K562 (cell line): ENCODE measurements around the gene PTPN14. TPM values are rescaled to one million over a fixed set of nuclear protein-coding genes. Genes with fewer than 3 reads are reported as not detected.

Experiments
- ATAC-seq: fragments of 200-7000 bp; cut with Tn5 transposase; 3 replicates; pipeline ENCODE4 v1.9.1; 2020; ENCODE audit warnings: moderate library complexity
- BruUV-seq: library from RNA; stranded (reverse); fragments of 400-500 nt; replicated peaks from 2 replicates; lab custom pipeline; 2021; lab: Mats Ljungman, UMichigan
- CTCF ChIA-PET: fragments of 300-600 bp; formaldehyde crosslinking; extraction: SDS; loops from one replicate; lab custom pipeline; 2021; ENCODE audit warnings: low intra/inter-chr PET ratio; lab: Yijun Ruan, JAX
- POLR2A ChIA-PET: fragments of 300-600, 350-650 bp; sonication (Branson Sonifier 250); formaldehyde crosslinking; extraction: SDS; loops from one replicate; lab custom pipeline; 2021; ENCODE audit warnings: antibody characterized with exemption, inconsistent platforms; lab: Yijun Ruan, JAX
- DNase-seq, 4 experiments: peaks; one replicate each; pipeline versions ENCODE4 v3.0.0 to v3.0.0-alpha.2; 2011 to 2018; ENCODE audit warnings: low spot score in 3 of 4, mixed read lengths in 3 of 4; ENCODE audit errors: extremely low read depth in 1 of 4
- FAIRE-seq: peaks from 2 replicates; lab custom pipeline; 2011; peaks lifted over from hg19 to GRCh38; lab: Jason Lieb, UNC
- H2AFZ ChIP-seq: 2 replicates; pipeline ENCODE4 v1.6.0; 2011; ENCODE audit warnings: low read depth, low read length, control low read depth, inconsistent platforms
- H3K27ac ChIP-seq: fragments of 200-600 bp; 3 replicates; pipeline ENCODE4 v1.8.0; 2011; ENCODE audit warnings: low read depth, mild to moderate bottlenecking, control low read depth, inconsistent platforms, low read length, moderate library complexity, mixed read lengths; ENCODE audit errors: extremely low read depth
- H3K27me3 ChIP-seq, 2 experiments: fragments of 300-600 bp in 1 of 2; 2 replicates in 1 of 2; 3 replicates in 1 of 2; pipeline versions ENCODE4 v1.6.0 to v1.8.0; 2011; ENCODE audit warnings: inconsistent platforms in 2 of 2, low read length in 2 of 2, mild to moderate bottlenecking in 1 of 2, mixed read lengths in 1 of 2, moderate library complexity in 1 of 2; ENCODE audit not compliant: control insufficient read depth in 2 of 2, insufficient read depth in 2 of 2
- H3K36me3 ChIP-seq: fragments of 300-600 bp; 3 replicates; pipeline ENCODE4 v1.8.0; 2011; ENCODE audit warnings: mild to moderate bottlenecking, low read length, inconsistent platforms; ENCODE audit not compliant: control insufficient read depth, insufficient read depth
- H3K4me1 ChIP-seq, 2 experiments: fragments of 200-600 bp in 1 of 2; replicated peaks in 1 of 2; 2 replicates in 1 of 2; 3 replicates in 1 of 2; pipeline versions ENCODE4 v1.5.1 to v1.8.0; 2011; ENCODE audit warnings: inconsistent platforms in 2 of 2, low read length in 2 of 2, mild to moderate bottlenecking in 1 of 2, mixed read lengths in 1 of 2, moderate library complexity in 1 of 2; ENCODE audit not compliant: control insufficient read depth in 2 of 2, insufficient read depth in 2 of 2
- H3K4me2 ChIP-seq: 2 replicates; pipeline ENCODE4 v1.6.1; 2011; ENCODE audit warnings: low read length, control low read depth, inconsistent platforms, mixed read lengths; ENCODE audit not compliant: insufficient read depth
- H3K4me3 ChIP-seq: fragments of 200-600 bp; sonication (generic), shearing (Covaris generic); 2 replicates; pipeline ENCODE4 v1.5.1; 2016; ENCODE audit warnings: control low read depth, inconsistent platforms
- H3K79me2 ChIP-seq: fragments of 200-600 bp; 3 replicates; pipeline ENCODE4 v1.8.0; 2011; ENCODE audit warnings: low read length, inconsistent platforms; ENCODE audit not compliant: control insufficient read depth, insufficient read depth
- H3K9ac ChIP-seq, 2 experiments: 2 replicates each; pipeline versions ENCODE4 v1.6.0 to v1.6.1; 2011; ENCODE audit warnings: low read depth in 2 of 2, low read length in 2 of 2, control low read depth in 1 of 2, inconsistent platforms in 1 of 2, mild to moderate bottlenecking in 1 of 2, mixed read lengths in 1 of 2; ENCODE audit not compliant: insufficient read depth in 1 of 2
- H3K9me1 ChIP-seq: one replicate; pipeline ENCODE4 v1.6.0; 2011; ENCODE audit warnings: inconsistent platforms, mild to moderate bottlenecking, low read length, moderate library complexity; ENCODE audit not compliant: control insufficient read depth, insufficient read depth
- H3K9me3 ChIP-seq: replicated peaks from 2 replicates; pipeline ENCODE4 v1.5.1; 2011; ENCODE audit warnings: low read depth, low read length, inconsistent platforms; ENCODE audit not compliant: control insufficient read depth, insufficient read depth
- H4K20me1 ChIP-seq: replicated peaks from 2 replicates; pipeline ENCODE4 v1.6.1; 2011; ENCODE audit warnings: low read length, inconsistent platforms, mixed read lengths; ENCODE audit not compliant: control insufficient read depth, insufficient read depth
- COPS2 ChIP-seq: fragments of 450-650 bp; conservative IDR thresholded peaks from 2 replicates; pipeline ENCODE4 v1.6.1; 2016; ENCODE audit warnings: mild to moderate bottlenecking, moderate library complexity
- FIP1L1 ChIP-seq: fragments of 200-400 bp; formaldehyde crosslinking; IDR thresholded peaks from 2 replicates; pipeline ENCODE4 v1.6.1; 2018; ENCODE audit warnings: mild to moderate bottlenecking, low read depth, low read length; ENCODE audit not compliant: poor library complexity, severe bottlenecking
- MAZ ChIP-seq, 2 experiments: fragments of 450-650 bp in 1 of 2; sonication (generic) in 1 of 2; formaldehyde crosslinking; IDR thresholded peaks in 1 of 2; conservative IDR thresholded peaks in 1 of 2; 2 replicates each; pipeline versions ENCODE4 v1.4.0 to v1.5.0; 2020; ENCODE audit warnings: mild to moderate bottlenecking in 1 of 2, missing genetic modification reagents in 1 of 2
- RFX7 ChIP-seq: fragments of 250-450 bp; sonication (Bioruptor Pico); IDR thresholded peaks from 2 replicates; pipeline ENCODE4 v1.5.1; 2021; ENCODE audit warnings: mild to moderate bottlenecking
- SLC30A9 ChIP-seq: fragments of 250-450 bp; sonication (Bioruptor Pico); IDR thresholded peaks from 2 replicates; pipeline ENCODE4 v1.8.0; 2022; ENCODE audit warnings: mild to moderate bottlenecking, moderate library complexity
- ZNF431 ChIP-seq: sonication (generic); formaldehyde crosslinking; IDR thresholded peaks from 2 replicates; pipeline ENCODE4 v1.8.0; 2022; ENCODE audit warnings: mild to moderate bottlenecking, missing genetic modification reagents
- ZZZ3 ChIP-seq: fragments of 450-650 bp; IDR thresholded peaks from 2 replicates; pipeline ENCODE4 v1.6.1; 2016; ENCODE audit warnings: antibody characterized with exemption, mild to moderate bottlenecking, moderate library complexity
- WGBS: fragments of 100-300 bp; shearing (Covaris generic); methylation state at CpG from one replicate; pipeline ENCODE4 v1.1.6; 2016; ENCODE audit warnings: low coverage, mixed read lengths; ENCODE audit not compliant: insufficient coverage; ENCODE audit errors: missing lambda C conversion rate; 5-methylcytosine and 5-hydroxymethylcytosine counted together
- in situ Hi-C: fragments of 300-500 bp; cut with MboI; formaldehyde crosslinking; loops from 4 replicates; pipeline ENCODE4 v1.15.0; 2018; ENCODE audit warnings: inconsistent platforms, mixed read lengths
- intact Hi-C: fragments of 100-400 bp; cut with micrococcal nuclease; formaldehyde crosslinking; loops from 2 replicates; pipeline ENCODE4 v1.14.2; 2022
- polyA plus RNA-seq, 8 experiments: library from polyadenylated mRNA; depleted of rRNA in 4 of 8; stranded (reverse) in 5 of 8; unstranded in 3 of 8; fragments of >200 nt; fragmentation: Nextera tagmentation in 2 of 8; fragmentation: Illumina TruSeq in 1 of 8; extraction: Ambion mirVana in 2 of 8; extraction: Trizol in 1 of 8; gene quantifications; 2 replicates each; pipeline versions ENCODE4 v1.2.1 to v1.2.3, GENCODE V29; 2011 to 2014; ENCODE audit warnings: inconsistent platforms in 1 of 8, missing spikeins in 1 of 8
- total RNA-seq, 7 experiments: library from RNA; depleted of rRNA in 6 of 7; stranded (reverse); fragments of >200 nt in 6 of 7; fragmentation: Illumina TruSeq in 2 of 7; extraction: Trizol in 2 of 7; gene quantifications; 2 replicates each; pipeline versions ENCODE4 v1.2.1 to v1.2.3, GENCODE V29; 2011 to 2021; ENCODE audit warnings: low replicate concordance in 1 of 7
- TF ChIP-seq, protein P1 (sequence below): sonication (generic); formaldehyde crosslinking; IDR thresholded peaks from 2 replicates; pipeline ENCODE4 v1.8.0; 2023; ENCODE audit warnings: mild to moderate bottlenecking, missing genetic modification reagents
- TF ChIP-seq, protein P2 (sequence below): sonication (generic); formaldehyde crosslinking; IDR thresholded peaks from 2 replicates; pipeline ENCODE4 v1.8.0; 2022; ENCODE audit warnings: mild to moderate bottlenecking, low read depth, missing genetic modification reagents
- TF ChIP-seq, protein P3 (sequence below): fragments of 450-650 bp; IDR thresholded peaks from 2 replicates; pipeline ENCODE4 v1.6.1; 2016; ENCODE audit warnings: mild to moderate bottlenecking

Gene PTPN14
- total and polyA plus RNA-seq, 9 of the 15 experiments (the other 6 are each of a cell fraction or from before 2014, with no cell fraction given) = 0.01 to 0.29 (median 0.04) TPM; not detected in 6

DNA sequence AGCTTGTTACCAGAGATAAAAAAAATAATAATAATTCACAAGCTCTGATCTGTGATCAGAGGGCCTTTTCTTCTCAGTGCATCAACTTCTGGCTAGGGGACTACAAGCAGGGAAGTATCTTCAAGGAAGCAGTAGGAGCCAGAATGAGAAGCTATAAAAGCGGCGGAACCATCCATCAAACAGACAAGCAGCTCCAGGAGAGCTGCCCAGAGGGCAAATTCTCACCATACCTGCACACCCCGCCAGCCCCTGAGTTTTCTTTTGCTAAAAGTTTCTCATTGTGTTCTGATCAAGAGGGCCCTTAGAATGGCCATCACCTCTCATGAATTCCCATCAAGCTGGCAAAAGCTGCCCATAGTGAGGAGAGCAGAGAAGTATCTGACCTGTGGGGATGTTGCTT, 171.0 kb downstream of the PTPN14 start (continued):
- TF ChIP-seq, protein P1, sequence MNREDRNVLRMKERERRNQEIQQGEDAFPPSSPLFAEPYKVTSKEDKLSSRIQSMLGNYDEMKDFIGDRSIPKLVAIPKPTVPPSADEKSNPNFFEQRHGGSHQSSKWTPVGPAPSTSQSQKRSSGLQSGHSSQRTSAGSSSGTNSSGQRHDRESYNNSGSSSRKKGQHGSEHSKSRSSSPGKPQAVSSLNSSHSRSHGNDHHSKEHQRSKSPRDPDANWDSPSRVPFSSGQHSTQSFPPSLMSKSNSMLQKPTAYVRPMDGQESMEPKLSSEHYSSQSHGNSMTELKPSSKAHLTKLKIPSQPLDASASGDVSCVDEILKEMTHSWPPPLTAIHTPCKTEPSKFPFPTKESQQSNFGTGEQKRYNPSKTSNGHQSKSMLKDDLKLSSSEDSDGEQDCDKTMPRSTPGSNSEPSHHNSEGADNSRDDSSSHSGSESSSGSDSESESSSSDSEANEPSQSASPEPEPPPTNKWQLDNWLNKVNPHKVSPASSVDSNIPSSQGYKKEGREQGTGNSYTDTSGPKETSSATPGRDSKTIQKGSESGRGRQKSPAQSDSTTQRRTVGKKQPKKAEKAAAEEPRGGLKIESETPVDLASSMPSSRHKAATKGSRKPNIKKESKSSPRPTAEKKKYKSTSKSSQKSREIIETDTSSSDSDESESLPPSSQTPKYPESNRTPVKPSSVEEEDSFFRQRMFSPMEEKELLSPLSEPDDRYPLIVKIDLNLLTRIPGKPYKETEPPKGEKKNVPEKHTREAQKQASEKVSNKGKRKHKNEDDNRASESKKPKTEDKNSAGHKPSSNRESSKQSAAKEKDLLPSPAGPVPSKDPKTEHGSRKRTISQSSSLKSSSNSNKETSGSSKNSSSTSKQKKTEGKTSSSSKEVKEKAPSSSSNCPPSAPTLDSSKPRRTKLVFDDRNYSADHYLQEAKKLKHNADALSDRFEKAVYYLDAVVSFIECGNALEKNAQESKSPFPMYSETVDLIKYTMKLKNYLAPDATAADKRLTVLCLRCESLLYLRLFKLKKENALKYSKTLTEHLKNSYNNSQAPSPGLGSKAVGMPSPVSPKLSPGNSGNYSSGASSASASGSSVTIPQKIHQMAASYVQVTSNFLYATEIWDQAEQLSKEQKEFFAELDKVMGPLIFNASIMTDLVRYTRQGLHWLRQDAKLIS (CRISPR knock-in tag) = no peak
- no peak for TF ChIP-seq MAZ (CRISPR knock-in tag; conservative IDR thresholded peaks at IDR 0.05 in 1 of 2, IDR thresholded peaks at IDR 0.05 in 1 of 2)
- TF ChIP-seq RFX7 (CRISPR knock-in tag) = no peak
- TF ChIP-seq FIP1L1 = no peak
- TF ChIP-seq, all 486 proteins: peak for 0

DNA sequence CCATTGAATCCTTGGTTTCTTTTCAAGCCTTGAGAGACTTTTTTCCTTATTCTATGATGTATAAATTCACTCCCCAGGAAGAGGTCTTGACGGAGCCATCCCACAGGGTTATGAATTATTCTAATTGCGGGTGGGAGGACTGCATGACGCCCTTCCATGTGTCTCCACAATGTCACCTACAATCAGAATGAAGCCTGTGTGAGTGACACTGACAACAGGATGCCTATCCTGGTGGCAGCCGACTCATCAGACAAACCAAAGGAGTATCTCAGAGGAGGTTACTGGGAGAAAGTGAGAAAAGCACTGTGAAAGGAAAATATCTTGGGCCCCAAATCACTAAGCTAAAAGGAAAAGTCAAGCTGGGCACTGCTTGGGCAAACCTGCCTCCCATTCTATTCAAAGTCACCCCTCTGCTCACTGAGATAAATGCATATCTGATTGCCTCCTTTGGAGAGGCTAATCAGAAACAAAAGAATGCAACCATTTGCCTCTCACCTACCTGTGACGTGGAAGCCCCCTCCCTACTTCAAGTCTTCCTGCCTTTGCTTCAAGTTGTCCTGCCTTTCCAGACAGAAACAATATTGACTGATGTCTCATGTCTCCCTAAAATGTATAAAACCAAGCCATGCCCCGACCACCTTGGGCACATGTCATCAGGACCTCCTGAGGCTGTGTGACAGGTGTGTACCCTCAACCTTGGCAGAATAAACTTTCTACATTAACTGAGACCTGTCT, 172.0 kb downstream of the PTPN14 start:
- Histone ChIP-seq H3K9me1 (no peaks in the 10 kb centered on the region), H3K4me1 (peaks cover 0 to 10% of the 10 kb centered on the region in 2 experiments; a peak in 1 of 5 replicates), H3K4me2 (no peak overlapping the region), H2AFZ (no peak overlapping the region), H3K27ac (no peak overlapping the region), H3K9ac (no peak overlapping the region), H4K20me1 (no peaks in the 10 kb centered on the region), H3K27me3 (peaks cover 36 to 48% of the 10 kb centered on the region in 2 experiments), H3K79me2 (no peaks in the 10 kb centered on the region), H3K4me3 (no peak overlapping the region), H3K9me3 (no peaks in the 10 kb centered on the region), H3K36me3 (no peaks in the 10 kb centered on the region)
- DNase-seq (no peak), FAIRE-seq (no peak), ATAC-seq (no peak)
- in situ Hi-C loops = no loop called here
- ChIA-PET POLR2A (interaction anchor here (0.7 kb wide), 1 partner anchor 580 kb away, joined by 3 read pairs; no protein-coding TSS in a partner anchor), CTCF (no interaction called here)
- TF ChIP-seq, protein P2, sequence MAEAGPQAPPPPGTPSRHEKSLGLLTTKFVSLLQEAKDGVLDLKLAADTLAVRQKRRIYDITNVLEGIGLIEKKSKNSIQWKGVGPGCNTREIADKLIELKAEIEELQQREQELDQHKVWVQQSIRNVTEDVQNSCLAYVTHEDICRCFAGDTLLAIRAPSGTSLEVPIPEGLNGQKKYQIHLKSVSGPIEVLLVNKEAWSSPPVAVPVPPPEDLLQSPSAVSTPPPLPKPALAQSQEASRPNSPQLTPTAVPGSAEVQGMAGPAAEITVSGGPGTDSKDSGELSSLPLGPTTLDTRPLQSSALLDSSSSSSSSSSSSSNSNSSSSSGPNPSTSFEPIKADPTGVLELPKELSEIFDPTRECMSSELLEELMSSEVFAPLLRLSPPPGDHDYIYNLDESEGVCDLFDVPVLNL (CRISPR knock-in tag) = no peak
- TF ChIP-seq, protein P3, sequence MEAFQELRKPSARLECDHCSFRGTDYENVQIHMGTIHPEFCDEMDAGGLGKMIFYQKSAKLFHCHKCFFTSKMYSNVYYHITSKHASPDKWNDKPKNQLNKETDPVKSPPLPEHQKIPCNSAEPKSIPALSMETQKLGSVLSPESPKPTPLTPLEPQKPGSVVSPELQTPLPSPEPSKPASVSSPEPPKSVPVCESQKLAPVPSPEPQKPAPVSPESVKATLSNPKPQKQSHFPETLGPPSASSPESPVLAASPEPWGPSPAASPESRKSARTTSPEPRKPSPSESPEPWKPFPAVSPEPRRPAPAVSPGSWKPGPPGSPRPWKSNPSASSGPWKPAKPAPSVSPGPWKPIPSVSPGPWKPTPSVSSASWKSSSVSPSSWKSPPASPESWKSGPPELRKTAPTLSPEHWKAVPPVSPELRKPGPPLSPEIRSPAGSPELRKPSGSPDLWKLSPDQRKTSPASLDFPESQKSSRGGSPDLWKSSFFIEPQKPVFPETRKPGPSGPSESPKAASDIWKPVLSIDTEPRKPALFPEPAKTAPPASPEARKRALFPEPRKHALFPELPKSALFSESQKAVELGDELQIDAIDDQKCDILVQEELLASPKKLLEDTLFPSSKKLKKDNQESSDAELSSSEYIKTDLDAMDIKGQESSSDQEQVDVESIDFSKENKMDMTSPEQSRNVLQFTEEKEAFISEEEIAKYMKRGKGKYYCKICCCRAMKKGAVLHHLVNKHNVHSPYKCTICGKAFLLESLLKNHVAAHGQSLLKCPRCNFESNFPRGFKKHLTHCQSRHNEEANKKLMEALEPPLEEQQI = no peak
- TF ChIP-seq ZNF431 (CRISPR knock-in tag) = no peak
- TF ChIP-seq SLC30A9 (CRISPR knock-in tag) = no peak
- TF ChIP-seq COPS2 = no peak
- no peak for TF ChIP-seq ZZZ3
- no TSS peak for BruUV-seq
- WGBS = 1% methylated on average over 6 of the region's 6 CpGs
- intact Hi-C loops = no loop called here
